Breast epithelium (tissue), 3 donors: ENCODE measurements around the gene TPM2.

Experiments used
- CTCF ChIP-seq, 3 donors: fragments of 450-650 bp; IDR thresholded peaks; one replicate each; pipeline ENCODE4 v1.5.1; 2016 to 2017; ENCODE audit warnings: antibody characterized with exemption in 3 of 3, mild to moderate bottlenecking in 3 of 3, moderate library complexity in 3 of 3
- POLR2A ChIP-seq: fragments of 450-650 bp; IDR thresholded peaks from one replicate; pipeline ENCODE4 v1.6.1; 2016; ENCODE audit warnings: antibody characterized with exemption, mild to moderate bottlenecking, moderate library complexity

- TF ChIP-seq POLR2A (no peak), CTCF (IDR thresholded peaks at IDR 0.05) (no peak)
Measured at GRCh38 chr9:35691757-35692301, 2.1 kb upstream of the TPM2 start.
